ENCODE measurements around the gene ATG4B. TPM values are rescaled to one million over a fixed set of nuclear protein-coding genes. Genes with fewer than 3 reads are reported as not detected.

ATG4B gene
- total RNA-seq, 1 experiment from 2014 or later, result 67.6 TPM

DNA sequence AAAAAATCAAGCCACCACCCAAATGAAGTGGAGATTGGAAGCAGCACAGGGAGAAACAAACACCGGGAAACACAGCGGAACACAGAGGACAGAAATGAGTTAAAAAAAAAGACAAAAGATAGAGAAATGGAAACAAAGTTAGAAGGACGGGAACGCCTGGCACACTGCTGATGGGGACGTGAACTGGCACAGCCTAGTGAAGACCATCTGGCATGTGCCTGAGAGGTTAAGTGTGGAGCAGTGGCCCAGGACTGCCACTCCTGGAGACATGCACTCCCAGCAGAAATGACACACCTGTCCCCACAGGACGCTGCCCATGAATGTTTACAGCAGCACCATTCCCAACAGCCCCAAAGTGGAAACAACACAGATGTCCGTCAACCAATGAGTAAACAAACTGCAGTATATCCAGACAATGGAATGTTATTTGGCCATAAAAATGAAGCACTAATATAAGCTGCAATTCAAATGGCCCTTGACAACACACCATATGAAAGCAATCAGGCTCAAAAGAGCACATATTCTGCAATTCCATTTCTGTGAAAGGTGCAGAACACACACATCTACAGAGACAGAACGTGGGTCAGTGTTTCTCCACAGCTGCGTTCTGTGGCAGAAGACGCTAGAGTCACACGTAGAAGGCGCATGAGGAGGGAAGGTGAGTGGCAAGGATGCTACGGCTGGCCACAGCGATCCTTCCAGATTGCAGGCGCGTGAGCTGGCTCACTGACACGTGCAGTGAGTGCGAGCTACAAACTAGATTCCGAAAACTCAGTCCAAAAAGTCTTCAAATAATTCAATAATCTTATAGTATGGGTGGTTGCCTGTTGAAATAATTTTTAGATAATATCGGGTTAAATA, 25.1 kb upstream of the ATG4B start:
- no peak for DNase-seq (ENCODE audit: low read depth)

DNA sequence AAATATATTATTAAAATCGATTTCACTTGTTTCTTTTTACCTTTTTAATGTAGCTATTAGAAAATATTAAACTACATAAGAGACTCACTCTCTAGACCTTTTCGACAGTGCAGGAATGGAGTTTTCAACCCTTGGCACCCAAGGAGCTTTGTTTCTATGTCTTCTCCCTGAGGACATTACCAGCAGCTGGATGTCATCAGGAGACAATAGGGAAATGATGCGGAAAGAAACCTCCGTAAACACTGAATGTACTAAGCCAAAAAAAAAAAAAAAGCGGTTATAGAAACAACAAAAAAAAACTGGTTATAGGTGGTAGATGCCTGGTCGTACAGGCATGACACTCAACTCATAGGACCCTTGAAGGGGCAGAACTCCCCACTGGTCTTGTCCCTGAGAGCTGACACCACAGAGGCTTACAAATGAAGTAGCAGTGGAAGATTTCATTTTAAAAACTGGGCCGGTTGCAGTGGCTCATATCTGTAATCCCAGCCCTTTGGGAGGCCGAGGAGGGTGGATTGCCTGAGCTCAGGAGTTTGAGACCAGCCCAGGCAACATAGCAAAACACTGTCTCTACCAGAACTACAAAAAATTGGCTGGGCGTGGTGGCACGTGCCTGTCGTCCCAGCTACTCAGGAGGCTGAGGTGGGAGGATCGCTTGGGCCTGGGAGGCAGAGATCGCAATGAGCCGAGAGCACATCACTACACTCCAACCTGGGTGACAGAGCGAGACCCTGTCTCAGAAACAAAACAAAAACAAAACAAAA, 24.3 kb upstream of the ATG4B start:
- no peak for DNase-seq (ENCODE audit: low read depth)

DNA sequence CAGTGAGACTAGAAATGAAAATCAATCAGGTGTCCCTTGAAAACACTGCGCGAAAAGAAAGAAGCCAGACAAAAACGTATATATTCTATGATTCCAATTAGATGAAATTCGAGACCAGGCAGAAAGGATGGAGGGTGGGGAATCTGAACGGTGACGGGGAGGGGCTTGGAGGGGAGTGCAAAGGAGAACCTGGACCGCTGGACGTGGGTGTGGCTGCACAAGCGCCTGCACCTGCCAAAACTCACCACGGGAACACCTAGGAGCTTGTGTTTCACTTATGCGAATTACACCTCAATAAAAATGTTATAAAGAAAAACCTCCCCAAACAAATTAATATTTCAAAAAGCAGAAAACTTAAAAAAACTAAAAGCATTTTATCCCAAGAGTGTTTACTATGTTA, 22.5 kb upstream of the ATG4B start:
- DNase-seq (ENCODE audit: low read depth), result no peak

DNA sequence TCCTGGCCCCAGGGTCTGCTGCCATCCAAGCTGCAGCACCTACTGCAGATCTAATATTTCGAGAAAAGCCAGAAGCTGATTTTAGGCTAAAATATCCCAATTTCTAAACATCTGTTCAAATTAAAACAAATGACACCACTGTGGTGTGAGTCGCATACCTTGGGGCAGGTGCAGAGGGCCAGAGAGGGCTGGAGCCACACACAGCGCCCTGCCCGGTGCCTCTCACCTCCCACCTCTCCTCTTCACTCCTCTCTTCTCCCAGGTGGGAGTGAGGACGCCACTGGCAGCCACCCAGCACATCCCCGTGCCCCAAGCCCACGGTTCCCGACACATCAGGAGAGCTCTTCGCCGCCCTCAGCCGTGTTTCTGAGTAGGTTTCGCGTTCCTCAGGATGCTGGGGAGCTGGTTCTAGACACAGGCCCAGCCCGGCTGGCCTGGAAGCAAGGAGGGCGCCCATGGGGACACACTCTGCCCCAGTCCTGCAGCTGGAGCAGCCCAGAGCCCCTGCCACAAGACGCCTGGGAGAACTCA, 21.9 kb upstream of the ATG4B start:
- no peak for DNase-seq (ENCODE audit: low read depth)

DNA sequence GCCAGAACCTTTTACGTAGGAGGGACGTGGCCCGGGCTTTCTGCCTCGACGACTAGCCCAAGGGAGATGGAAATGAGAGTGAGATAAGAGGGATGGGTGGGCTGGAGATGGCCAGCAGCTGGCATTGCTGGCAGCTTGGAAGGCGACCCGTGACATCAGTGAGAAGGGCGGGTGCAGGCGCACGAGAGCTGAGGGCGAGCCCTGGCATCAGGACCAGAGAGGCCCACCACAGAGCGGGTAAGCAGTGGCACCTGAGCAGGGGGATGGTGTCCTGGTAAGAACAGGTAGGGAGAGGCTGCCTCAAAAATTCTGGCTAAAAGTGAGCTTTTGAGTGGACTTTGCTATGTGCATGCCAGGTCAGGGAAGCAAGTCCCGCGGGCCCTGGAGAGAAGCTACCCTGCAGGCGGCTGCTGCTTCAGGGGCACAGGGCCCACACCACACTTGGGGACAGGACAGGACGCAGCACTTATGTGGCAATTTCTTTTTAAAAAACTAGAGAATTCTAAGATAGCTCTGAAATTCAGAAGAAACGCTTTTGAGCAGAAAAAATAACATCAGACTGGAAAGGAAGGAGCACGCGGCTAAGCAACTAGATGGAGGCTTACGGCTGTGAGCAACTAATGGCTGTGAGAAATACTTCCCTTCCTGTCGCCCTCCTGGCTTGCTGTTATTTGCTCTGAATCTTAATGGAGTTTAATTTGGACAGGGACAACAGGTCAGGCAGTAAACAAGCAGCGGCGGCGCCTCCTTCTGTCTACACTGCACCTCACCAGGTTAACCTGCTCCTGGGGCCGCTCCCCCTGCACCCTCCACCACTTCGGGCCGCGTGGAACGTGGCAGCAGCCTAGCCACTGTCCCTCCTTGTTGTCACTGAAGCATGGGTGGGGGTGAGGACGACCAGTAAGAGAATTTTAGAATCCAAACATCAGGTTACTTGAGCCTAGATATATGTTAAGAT, 21.0 kb upstream of the ATG4B start:
- no peak for DNase-seq (ENCODE audit: low read depth)

DNA sequence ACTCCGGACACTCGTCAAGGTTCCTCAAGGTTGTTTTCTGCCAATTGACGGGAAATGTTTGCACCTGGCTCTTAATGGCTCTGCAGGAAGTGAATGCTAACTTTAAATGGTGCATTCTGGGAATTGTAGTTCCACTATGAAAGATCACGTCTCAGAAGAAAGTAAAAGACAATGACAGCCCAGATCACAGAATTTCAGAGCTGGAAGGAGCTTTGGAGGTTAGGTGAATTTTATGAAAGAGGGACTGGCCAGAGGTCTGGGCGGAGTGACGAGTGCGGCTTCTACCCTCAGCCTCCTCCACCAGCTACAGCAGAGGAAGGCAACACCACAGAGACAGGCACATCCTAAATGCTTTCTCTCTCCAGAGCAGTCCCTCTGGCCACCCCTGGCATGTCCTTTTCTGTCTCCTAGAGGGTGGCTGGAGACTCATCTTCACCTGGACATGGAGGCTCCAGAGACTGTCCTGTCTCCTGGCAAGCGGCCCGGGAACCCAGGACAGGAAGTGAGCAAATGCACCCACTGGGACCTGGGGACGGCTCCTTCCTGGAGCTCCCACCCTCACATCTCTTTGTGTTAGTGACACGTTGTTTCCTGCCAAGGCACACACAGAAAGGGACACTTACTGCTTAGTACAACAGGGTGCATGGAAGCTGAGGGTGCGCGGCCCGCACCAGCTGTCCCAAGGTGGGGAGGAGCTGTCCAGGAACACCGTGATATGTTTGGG, 19.9 kb upstream of the ATG4B start:
- no peak for DNase-seq (ENCODE audit: low read depth)

GRCh38 chr2:241618296-241618805, 19.1 kb upstream of the ATG4B start:
- DNase-seq (ENCODE audit: low read depth), result no peak

DNA sequence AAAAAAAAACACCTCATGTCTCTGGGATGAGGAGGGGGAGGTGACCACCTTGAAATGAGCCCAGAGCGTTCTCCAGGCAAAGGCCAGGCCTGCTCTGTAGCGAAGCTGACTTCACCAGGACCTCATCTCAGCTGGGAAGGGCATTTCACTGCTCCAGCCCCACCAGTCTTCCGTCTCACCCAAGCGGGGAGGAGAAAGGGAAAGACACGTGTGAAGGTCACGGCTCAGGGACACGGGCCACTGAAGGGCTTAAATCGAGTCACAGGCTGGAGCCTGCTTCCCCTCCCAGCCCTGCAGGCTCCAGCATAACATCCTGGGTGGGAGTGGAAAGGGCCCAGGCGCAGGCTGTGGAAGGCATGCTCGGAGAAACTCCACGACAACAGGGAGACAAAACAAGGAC, 18.7 kb upstream of the ATG4B start:
- no peak for DNase-seq (ENCODE audit: low read depth)

DNA sequence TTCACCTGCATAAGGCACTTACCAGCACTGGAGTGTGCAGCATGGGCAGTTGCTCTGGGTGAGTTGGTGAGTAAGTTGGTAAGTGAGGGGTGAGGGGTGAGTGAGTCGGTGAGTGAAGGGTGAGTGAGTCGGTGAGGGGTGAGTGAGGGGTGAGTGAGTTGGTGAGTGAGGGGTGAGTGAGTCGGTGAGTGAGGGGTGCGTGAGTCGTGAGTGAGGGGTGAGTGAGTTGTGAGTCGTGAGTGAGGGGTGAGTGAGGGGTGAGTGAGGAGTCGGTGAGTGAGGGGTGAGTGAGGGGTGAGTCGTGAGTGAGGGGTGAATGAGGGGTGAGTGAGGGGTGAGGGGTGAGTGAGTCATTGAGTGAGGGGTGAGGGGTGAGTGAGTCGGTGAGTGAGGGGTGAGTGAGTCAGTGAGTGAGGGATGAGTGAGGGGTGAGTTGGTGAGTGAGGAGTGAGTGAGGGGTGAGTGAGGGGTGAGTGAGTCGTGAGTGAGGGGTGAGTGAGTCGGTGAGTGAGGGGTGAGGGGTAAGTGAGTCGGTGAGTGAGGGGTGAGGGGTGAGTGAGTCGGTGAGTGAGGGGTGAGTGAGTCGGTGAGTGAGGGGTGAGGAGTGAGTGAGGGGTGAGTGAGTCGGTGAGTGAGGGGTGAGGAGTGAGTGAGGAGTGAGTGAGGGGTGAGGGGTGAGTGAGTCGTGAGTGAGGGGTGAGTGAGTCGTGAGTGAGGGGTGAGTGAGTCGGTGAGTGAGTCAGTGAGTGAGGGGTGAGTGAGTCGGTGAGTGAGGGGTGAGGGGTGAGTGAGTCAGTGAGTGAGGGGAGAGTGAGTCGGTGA, 17.7 kb upstream of the ATG4B start:
- no peak for DNase-seq (ENCODE audit: low read depth)

GRCh38 chr2:241620419-241620769, 17.1 kb upstream of the ATG4B start:
- DNase-seq (ENCODE audit: low read depth), result peak; percentile 51

- DNase-seq (ENCODE audit: low read depth), result no peak
Measured at GRCh38 chr2:241627675-241628074, 9.8 kb upstream of the ATG4B start.

GRCh38 chr2:241629762-241630435, 7.6 kb upstream of the ATG4B start:
- DNase-seq (ENCODE audit: low read depth), result no peak

DNA sequence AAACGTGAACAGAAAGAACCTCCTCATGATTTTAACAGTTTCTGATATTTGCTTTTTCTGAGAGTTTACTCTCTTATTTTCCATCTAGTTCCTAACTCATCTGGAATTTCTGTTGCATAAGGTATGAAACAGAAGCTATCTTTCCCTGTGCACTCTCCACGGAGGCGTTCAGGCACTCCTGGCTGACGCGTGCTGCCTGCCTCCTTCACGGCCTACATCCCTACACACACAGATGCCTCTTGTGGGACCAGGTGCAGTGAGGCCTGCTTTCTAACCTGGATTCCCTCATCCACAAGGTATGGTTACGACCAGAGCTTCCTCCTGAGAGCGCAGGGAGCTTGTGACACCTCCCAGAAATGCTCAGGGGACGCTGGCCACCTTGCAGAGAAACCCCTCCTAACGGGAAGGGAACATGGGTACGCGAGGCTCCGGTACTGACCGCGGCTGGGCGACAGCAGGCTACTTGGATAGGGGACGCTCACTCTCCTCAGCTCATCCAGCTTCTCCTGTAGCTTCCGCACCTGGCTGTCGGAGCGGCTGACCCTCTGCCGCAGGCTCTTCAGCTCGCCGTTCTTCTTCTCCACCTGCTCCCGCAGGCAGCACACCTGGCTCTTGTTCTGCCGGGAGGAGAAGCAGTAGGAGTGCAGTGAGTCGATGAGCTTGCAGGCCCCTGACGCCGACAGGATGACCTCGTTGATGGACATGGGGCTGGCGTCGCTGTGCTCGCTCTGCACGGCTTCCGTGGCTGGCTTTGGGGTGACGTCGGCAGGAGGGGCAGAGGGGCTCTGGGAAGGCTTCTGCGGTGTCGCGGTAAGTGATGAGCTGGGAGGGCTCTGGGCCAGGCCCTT, 4.8 kb upstream of the ATG4B start:
- DNase-seq (ENCODE audit: low read depth), result no peak

- no peak for DNase-seq (ENCODE audit: low read depth)
Measured at GRCh38 chr2:241633561-241633960, 3.9 kb upstream of the ATG4B start.

DNA sequence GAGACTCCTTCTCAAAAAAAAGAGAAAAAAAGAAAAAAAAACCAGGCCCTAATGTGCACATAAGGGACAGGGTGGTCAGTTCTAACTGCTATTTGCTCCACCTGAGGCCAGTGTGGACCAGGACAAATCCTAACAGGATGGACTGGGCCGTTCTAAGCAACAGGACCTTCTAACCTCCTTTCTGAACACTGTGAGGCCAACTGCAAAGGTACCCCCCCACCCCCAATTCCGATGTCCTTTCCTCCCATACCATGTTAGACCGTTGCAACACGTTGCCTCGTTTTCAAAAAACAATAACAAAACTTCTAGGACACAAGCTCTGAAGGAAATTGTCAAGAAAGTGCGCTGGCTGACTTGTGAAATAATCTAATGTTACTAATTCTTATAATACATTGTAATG, 1.7 kb upstream of the ATG4B start:
- DNase-seq (ENCODE audit: low read depth), result no peak

GRCh38 chr2:241636182-241637017, 1.1 kb upstream of the ATG4B start:
- peak; percentile 36 for DNase-seq (ENCODE audit: low read depth)
